ENCODE data around the gene CCDC85B.

DNA sequence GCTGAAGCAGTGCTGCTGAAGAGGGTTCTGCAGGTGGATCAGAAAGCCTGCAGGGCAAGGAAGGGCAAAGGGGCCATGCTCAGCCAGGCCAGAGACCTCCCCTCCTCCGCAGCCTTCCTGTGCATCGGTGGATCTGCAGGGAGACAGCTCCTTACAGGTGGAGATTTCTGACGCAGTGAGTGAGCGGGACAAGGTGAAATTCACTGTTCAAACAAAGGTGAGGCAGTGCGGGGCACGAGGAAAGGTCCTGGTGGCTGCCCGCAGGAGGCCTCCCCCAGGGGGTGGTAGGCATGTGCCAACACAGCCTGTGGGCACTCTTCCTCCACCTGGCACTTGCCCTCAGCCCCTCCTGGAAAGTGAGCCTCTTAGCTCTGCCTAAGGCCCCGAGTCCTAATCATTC is 41.1 kb upstream of the CCDC85B start:
- TF ChIP-seq, protein P1, sequence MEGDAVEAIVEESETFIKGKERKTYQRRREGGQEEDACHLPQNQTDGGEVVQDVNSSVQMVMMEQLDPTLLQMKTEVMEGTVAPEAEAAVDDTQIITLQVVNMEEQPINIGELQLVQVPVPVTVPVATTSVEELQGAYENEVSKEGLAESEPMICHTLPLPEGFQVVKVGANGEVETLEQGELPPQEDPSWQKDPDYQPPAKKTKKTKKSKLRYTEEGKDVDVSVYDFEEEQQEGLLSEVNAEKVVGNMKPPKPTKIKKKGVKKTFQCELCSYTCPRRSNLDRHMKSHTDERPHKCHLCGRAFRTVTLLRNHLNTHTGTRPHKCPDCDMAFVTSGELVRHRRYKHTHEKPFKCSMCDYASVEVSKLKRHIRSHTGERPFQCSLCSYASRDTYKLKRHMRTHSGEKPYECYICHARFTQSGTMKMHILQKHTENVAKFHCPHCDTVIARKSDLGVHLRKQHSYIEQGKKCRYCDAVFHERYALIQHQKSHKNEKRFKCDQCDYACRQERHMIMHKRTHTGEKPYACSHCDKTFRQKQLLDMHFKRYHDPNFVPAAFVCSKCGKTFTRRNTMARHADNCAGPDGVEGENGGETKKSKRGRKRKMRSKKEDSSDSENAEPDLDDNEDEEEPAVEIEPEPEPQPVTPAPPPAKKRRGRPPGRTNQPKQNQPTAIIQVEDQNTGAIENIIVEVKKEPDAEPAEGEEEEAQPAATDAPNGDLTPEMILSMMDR (IDR thresholded peaks at IDR 0.05; ENCODE audit: low read depth, low read length, missing input control): no peak
- TF ChIP-seq, protein P2, sequence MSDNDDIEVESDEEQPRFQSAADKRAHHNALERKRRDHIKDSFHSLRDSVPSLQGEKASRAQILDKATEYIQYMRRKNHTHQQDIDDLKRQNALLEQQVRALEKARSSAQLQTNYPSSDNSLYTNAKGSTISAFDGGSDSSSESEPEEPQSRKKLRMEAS (IDR thresholded peaks at IDR 0.05): no peak
- TF ChIP-seq, protein P3, sequence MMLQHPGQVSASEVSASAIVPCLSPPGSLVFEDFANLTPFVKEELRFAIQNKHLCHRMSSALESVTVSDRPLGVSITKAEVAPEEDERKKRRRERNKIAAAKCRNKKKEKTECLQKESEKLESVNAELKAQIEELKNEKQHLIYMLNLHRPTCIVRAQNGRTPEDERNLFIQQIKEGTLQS (IDR thresholded peaks at IDR 0.05): no peak
- TF ChIP-seq HNF4A (conservative IDR thresholded peaks at IDR 0.05) (no peak), REST (IDR thresholded peaks at IDR 0.05) (no peak), FOXA1 (IDR thresholded peaks at IDR 0.05) (no peak), ZBTB33 (IDR thresholded peaks at IDR 0.05) (no peak), YY1 (IDR thresholded peaks at IDR 0.05) (no peak), HNF4G (IDR thresholded peaks at IDR 0.05) (no peak), RAD21 (IDR thresholded peaks at IDR 0.05) (no peak)
